ES-I3 (cell line): Measurements from ENCODE around the gene PLEKHO2.
"Not testable (repeated sequence)": the region's sequence is repeated elsewhere in the genome, so short reads cannot be mapped to it uniquely, and the experiment has no call there.

Experiments
- H3K36me3 ChIP-seq: 2 replicates; pipeline ENCODE4 v1.6.1; 2013; ENCODE audit warnings: mild to moderate bottlenecking, low read length, control low read depth, moderate library complexity; ENCODE audit not compliant: insufficient read depth
- H3K4me1 ChIP-seq: 2 replicates; pipeline ENCODE4 v1.6.1; 2013; ENCODE audit warnings: mild to moderate bottlenecking, control low read depth, low read length; ENCODE audit not compliant: insufficient read depth
- H3K9ac ChIP-seq: 2 replicates; pipeline ENCODE4 v1.6.1; 2013; ENCODE audit warnings: low read depth, mild to moderate bottlenecking, low read length, moderate library complexity
- H3K9me3 ChIP-seq: 2 replicates; pipeline ENCODE4 v1.6.1; 2013; ENCODE audit warnings: mild to moderate bottlenecking, low read length, moderate library complexity; ENCODE audit not compliant: control insufficient read depth, insufficient read depth

PLEKHO2 gene

GRCh38 chr15:64841344-64842095 lies at the start of gene PLEKHO2:
TSS of gene PLEKHO2 (plus strand) at chr15:64841915. CDS start at chr15:64842017, 102 bp downstream.
- H3K36me3 ChIP-seq = no peaks in the 10 kb centered on the region
- H3K4me1 ChIP-seq = peaks cover 24% of the 10 kb centered on the region
- no peaks in the 10 kb centered on the region for H3K9me3 ChIP-seq
- H3K9ac ChIP-seq = peak within 1 kb of the TSS; percentile 93

GRCh38 chr15:64792282-64792681 lies 49.4 kb upstream of the PLEKHO2 start:
- H3K36me3 ChIP-seq = no peaks in the 10 kb centered on the region
- peaks cover under 1% of the 10 kb centered on the region; the same call in 1 of the 2 replicates for H3K4me1 ChIP-seq
- H3K9me3 ChIP-seq = no peaks in the 10 kb centered on the region
- no peak overlapping the region for H3K9ac ChIP-seq

DNA sequence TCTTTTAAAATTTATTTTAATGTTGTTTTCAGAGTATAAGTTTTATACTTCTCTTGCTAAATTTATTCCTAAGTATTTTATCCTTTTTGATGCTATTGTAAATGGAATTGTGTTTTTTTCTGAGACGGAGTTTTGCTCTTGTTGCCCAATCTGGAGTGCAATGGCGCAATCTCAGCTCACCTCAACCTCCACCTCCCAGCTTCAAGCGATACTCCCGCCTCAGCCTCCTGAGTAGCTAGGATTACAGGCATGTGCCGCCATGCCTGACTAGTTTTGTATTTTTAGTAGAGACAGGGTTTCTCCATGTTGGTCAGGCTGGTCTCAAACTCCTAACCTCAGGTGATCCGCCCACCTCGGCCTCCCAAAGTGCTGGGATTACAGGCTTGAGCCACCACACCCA lies 46.4 kb upstream of the PLEKHO2 start:
- not testable (repeated sequence) for H3K36me3 ChIP-seq, H3K9me3 ChIP-seq

DNA sequence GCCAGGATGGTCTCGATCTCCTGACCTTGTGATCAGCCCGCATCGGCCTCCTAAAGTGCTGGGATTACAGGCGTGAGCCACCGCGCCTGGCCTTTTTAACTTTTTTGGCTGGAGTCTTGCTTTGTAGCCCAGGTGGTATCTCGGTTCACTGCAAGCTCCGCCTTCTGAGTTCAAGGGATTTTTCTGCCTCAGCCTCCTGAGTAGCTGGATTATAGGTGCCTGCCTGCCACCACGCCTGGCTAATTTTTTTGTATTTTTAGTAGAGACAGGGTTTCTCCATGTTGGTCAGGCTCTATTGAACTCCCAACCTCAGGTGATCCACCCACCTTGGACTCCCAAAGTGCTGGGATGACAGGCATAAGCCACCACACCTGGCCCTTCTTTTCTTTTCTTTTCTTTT lies 45.8 kb upstream of the PLEKHO2 start:
- not testable (repeated sequence) for H3K36me3 ChIP-seq, H3K4me1 ChIP-seq, H3K9ac ChIP-seq, H3K9me3 ChIP-seq

More for the DNA sequence above, 46.4 kb upstream of the PLEKHO2 start:
- not testable (repeated sequence) for H3K4me1 ChIP-seq, H3K9ac ChIP-seq

DNA sequence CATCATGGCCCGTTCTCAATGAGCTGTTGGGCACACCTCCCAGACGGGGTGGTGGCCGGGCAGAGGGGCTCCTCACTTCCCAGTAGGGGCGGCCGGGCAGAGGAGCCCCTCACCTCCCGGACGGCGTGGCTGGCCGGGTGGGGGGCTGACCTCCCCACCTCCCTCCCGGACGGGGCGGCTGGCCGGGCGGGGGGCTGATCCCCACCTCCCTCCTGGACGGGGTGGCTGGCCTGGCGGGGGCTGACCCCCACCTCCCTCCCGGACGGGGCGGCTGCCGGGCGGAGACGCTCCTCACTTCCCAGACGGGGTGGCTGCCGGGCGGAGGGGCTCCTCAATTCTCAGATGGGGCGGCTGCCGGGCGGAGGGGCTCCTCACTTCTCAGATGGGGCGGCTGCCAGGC lies 42.8 kb upstream of the PLEKHO2 start:
- not testable (repeated sequence) for H3K9ac ChIP-seq, H3K36me3 ChIP-seq, H3K4me1 ChIP-seq, H3K9me3 ChIP-seq

- Histone ChIP-seq H3K9me3 (peaks cover 7% of the 10 kb centered on the region; the same call in 1 of the 2 replicates), H3K36me3 (no peaks in the 10 kb centered on the region), H3K4me1 (peaks cover 5% of the 10 kb centered on the region; the same call in 1 of the 2 replicates), H3K9ac (no peak overlapping the region)
These were observed 41.2 kb upstream of the PLEKHO2 start for GRCh38 chr15:64800476-64800875.

DNA sequence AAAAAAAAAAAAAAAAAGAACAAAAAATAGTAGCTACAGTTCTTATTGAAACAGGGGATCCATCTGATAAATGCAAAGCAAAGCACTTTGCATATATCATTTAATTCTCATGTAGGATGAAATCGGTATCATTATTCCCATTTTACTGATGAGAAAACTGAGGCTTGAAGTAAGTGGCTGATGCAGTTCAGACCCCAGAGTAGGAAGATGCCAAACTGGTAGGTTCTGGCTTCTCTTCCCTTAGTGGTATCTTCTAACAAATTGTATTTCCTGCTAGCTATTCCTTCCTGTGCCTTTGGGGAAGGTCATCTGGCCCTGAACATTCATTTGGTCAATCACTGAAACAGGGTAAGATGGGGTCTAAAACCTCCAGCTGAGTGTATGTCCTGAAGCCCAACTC lies 38.2 kb upstream of the PLEKHO2 start:
- no peak overlapping the region for H3K9ac ChIP-seq
- H3K9me3 ChIP-seq = peaks cover 7% of the 10 kb centered on the region; the same call in 1 of the 2 replicates
- H3K4me1 ChIP-seq = peaks cover 21% of the 10 kb centered on the region
- no peaks in the 10 kb centered on the region for H3K36me3 ChIP-seq

- Histone ChIP-seq H3K9me3 (peaks cover 7% of the 10 kb centered on the region; the same call in 1 of the 2 replicates), H3K36me3 (no peaks in the 10 kb centered on the region), H3K9ac (no peak overlapping the region), H3K4me1 (peaks cover 22% of the 10 kb centered on the region)
These were observed 37.1 kb upstream of the PLEKHO2 start for GRCh38 chr15:64804619-64805018.

DNA sequence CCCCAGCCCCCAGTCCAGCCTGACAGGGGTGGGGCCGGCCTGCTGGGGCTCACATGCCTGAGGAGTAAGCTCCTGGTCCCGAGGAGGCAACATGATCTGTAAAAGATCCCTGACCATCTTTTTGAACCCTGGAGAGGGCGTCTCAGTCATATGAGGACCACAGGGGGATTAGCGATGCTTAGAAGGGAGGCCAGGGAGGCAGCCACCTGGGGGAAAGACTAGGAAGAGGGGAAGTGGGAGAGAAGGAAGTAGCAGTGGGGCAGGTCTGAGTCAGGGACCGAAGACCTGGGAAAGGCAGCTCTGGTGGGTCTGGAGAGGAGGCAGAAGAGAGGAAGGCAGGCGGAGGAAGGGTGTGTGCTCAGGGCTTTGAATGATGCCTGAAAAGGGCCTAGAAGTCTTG lies 35.2 kb upstream of the PLEKHO2 start:
- Histone ChIP-seq H3K36me3 (no peaks in the 10 kb centered on the region), H3K9ac (peak overlapping the region; percentile 46; the same call in 1 of the 2 replicates), H3K9me3 (no peaks in the 10 kb centered on the region), H3K4me1 (peaks cover 37% of the 10 kb centered on the region)

DNA sequence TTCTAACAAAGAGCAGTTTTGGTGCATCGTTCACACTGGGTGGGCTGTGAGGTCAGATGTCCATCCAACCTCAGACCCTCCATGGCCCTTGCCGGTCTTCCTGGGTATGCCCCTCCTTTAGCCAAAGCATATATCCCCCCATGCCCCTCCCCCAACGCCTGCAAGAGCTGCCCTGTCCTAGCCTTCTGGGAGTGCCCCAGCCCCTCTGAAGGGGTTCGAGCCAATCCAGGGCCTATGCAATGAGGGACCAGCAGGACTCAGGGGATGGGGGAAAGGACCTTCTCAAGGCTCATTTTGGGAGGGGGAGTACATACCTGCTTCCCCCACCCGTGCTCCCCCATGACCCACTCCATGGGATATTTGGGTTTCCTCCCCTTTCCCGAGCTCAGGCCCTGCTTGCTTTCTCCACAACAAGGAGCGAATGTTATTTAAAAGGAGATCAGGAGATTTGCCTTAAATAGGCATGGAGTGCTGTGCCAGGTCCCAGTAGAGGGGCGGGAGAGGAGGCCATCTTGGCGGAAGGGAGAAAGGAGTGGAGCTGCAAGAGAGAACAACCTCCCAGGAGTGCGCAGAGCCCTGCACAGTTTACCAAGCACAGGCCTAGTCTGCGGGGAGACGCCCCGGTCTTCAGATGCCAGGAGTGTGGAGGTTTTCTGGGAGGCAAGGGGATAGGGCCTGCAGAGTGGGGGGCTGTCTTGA lies 34.5 kb upstream of the PLEKHO2 start:
- H3K4me1 ChIP-seq = peaks cover 37% of the 10 kb centered on the region
- peak overlapping the region; percentile 46 for H3K9ac ChIP-seq
- H3K36me3 ChIP-seq = no peaks in the 10 kb centered on the region
- H3K9me3 ChIP-seq = no peaks in the 10 kb centered on the region

GRCh38 chr15:64807751-64808222 lies 33.9 kb upstream of the PLEKHO2 start:
- no peaks in the 10 kb centered on the region for H3K9me3 ChIP-seq
- peaks cover 38% of the 10 kb centered on the region for H3K4me1 ChIP-seq
- H3K9ac ChIP-seq = peak overlapping the region; percentile 51
- no peaks in the 10 kb centered on the region for H3K36me3 ChIP-seq

DNA sequence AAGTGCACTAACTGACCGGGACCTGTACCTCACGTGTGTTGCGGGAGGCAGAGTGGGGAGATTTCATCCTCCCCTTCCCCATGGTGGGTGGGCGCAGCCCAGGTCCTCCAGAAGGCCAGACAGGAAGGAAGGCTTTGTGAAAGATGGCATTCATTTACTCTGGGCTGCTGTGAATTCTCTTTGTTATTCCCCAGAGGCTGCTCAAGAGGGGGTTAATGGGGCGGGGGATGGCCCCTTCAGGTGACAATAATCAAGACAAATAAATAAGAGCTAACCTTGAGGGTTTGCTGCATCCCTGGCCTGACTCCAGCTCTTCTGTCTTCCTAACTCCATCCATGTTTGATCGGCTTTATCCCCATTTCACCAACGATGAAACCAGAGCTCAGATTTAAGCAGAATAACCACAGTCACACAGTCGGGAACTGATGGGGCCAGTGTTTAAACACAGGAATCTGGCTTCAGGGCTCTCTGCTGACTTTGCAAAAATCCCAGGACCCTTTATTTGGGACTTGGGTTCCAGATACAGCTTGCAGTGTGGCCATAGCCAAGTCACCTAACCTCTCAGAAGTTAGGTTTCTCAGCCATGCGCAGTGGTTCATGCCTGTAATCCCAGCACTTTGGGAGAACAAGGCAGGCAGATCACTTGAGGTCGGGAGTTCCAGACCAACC lies 32.8 kb upstream of the PLEKHO2 start:
- Histone ChIP-seq H3K9ac (peak overlapping the region; percentile 51), H3K4me1 (peaks cover 43% of the 10 kb centered on the region), H3K36me3 (no peaks in the 10 kb centered on the region), H3K9me3 (no peaks in the 10 kb centered on the region)

- Histone ChIP-seq H3K36me3 (no peaks in the 10 kb centered on the region), H3K9ac (peak overlapping the region; percentile 51), H3K9me3 (no peaks in the 10 kb centered on the region), H3K4me1 (peaks cover 46% of the 10 kb centered on the region)
These were observed 31.8 kb upstream of the PLEKHO2 start for GRCh38 chr15:64809649-64810496.
